ENCODE measurements around the gene NOL7. TPM values are rescaled to one million over a fixed set of nuclear protein-coding genes. Genes with fewer than 3 reads are reported as not detected.

Gene NOL7
- total and polyA plus RNA-seq, 2 experiments from 2014 or later, result 84.3 to 96.8 TPM

DNA sequence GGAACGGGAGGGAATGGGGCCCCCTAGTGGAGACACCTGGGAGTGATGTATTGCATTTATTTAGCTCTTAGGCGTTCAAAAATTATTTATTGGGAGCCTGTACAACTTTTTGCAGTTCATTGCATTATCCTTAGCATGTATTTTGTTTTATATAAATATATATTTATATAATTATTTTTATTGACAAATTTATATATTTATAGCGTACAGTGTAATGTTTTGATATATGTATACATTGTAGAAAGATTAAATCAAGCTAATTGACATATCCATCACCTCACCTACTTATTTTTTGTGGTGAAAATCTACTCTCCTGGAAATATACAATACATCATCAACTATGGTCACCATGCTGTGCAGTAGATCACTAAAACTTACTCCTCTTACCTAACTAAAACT is 39.8 kb upstream of the NOL7 start:
- Histone ChIP-seq H3K27ac (peak overlapping the region; percentile 98), H3K27me3 (no peaks in the 10 kb centered on the region), H3K9me3 (ENCODE audit: low read depth) (no peaks in the 10 kb centered on the region), H3K4me1 (ENCODE audit: insufficient read depth) (peaks cover 10% of the 10 kb centered on the region), H3K9me2 (replicated peaks; ENCODE audit: insufficient read depth) (no peaks in the 10 kb centered on the region), H2AFZ (peak overlapping the region; percentile 75), H3K4me2 (peak overlapping the region; percentile 82), H3K79me2 (peaks cover 22% of the 10 kb centered on the region), H3K4me3 (peak overlapping the region; percentile 84), H4K20me1 (ENCODE audit: insufficient read depth, poor library complexity, severe bottlenecking) (no peaks in the 10 kb centered on the region), H3K36me3 (replicated peaks; ENCODE audit: insufficient read depth, low read depth) (no peaks in the 10 kb centered on the region)
- DNase-seq (ENCODE audit: low spot score), result no peak
- 32% methylated on average over 3 of the region's 3 CpGs for WGBS (ENCODE audit: low lambda C conversion rate, missing lambda C conversion rate)
- TF ChIP-seq EZH2 (IDR thresholded peaks at IDR 0.05; ENCODE audit: borderline replicate concordance) (no peak), CTCF (IDR thresholded peaks at IDR 0.05; ENCODE audit: poor library complexity) (peak; percentile 90), EZH2phosphoT487 (IDR thresholded peaks at IDR 0.05; ENCODE audit: low read depth, severe bottlenecking, unreplicated experiment) (no peak)

DNA sequence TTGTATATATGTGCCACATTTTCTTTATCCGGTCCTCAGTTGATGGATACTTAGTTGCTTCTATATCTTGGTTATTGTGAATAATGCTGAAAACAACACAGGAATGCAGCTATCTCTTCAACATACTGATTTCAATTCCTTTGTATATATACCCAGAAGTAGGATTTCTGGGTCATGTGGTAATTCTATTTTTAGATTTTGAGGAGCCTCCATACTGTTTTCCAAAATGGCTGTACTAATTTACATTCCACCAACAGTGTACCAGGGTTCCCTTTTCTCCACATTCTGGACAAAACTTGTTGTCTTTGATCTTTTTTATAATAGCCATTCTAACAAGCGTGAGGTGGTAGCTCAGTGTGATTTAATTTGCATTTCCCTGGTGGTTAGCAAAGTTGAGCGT is 39.1 kb upstream of the NOL7 start:
- no peak overlapping the region for H2AFZ ChIP-seq
- peak overlapping the region; percentile 82 for H3K4me2 ChIP-seq
- no peaks in the 10 kb centered on the region for H3K27me3 ChIP-seq
- no peaks in the 10 kb centered on the region for H4K20me1 ChIP-seq (ENCODE audit: insufficient read depth, poor library complexity, severe bottlenecking)
- no peak for DNase-seq (ENCODE audit: low spot score)
- H3K79me2 ChIP-seq, result peaks cover 22% of the 10 kb centered on the region
- H3K4me3 ChIP-seq, result no peak overlapping the region
- peak overlapping the region; percentile 98 for H3K27ac ChIP-seq
- 96% methylated on average over 3 of the region's 3 CpGs for WGBS (ENCODE audit: low lambda C conversion rate, missing lambda C conversion rate)
- H3K9me3 ChIP-seq (ENCODE audit: low read depth), result no peaks in the 10 kb centered on the region
- no peak for TF ChIP-seq CTCF (IDR thresholded peaks at IDR 0.05; ENCODE audit: poor library complexity)
- TF ChIP-seq EZH2 (IDR thresholded peaks at IDR 0.05; ENCODE audit: borderline replicate concordance), result no peak
- TF ChIP-seq EZH2phosphoT487 (IDR thresholded peaks at IDR 0.05; ENCODE audit: low read depth, severe bottlenecking, unreplicated experiment), result no peak
- no peaks in the 10 kb centered on the region for H3K36me3 ChIP-seq (replicated peaks; ENCODE audit: insufficient read depth, low read depth)
- no peaks in the 10 kb centered on the region for H3K9me2 ChIP-seq (replicated peaks; ENCODE audit: insufficient read depth)
- H3K4me1 ChIP-seq (ENCODE audit: insufficient read depth), result peaks cover 10% of the 10 kb centered on the region

DNA sequence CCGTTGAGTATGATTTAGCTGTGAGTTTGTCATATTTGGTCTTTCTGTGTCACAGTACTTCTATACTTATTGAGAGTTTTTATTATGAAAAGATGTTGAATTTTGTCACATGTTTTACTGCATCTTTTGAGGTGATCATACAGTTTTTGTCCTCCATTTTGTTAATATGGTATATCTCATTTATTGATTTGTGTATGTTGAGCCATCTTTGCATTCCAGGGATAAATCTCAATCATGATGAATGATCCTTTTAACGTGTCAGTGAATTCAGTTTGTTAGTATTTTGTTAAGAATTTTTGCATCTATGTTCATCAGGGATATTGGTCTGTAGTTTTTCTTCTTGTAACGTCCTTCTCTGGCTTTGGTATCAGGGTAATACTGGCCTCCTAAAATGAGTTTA is 37.2 kb upstream of the NOL7 start:
- WGBS (ENCODE audit: low lambda C conversion rate, missing lambda C conversion rate), result 92% methylated on average over 3 of the region's 3 CpGs
- DNase-seq (ENCODE audit: low spot score), result no peak
- TF ChIP-seq EZH2phosphoT487 (IDR thresholded peaks at IDR 0.05; ENCODE audit: low read depth, severe bottlenecking, unreplicated experiment) (no peak), CTCF (IDR thresholded peaks at IDR 0.05; ENCODE audit: poor library complexity) (no peak), EZH2 (IDR thresholded peaks at IDR 0.05; ENCODE audit: borderline replicate concordance) (no peak)
- Histone ChIP-seq H3K27ac (no peak overlapping the region), H3K4me3 (no peak overlapping the region), H3K27me3 (no peaks in the 10 kb centered on the region), H2AFZ (no peak overlapping the region), H3K9me2 (replicated peaks; ENCODE audit: insufficient read depth) (no peaks in the 10 kb centered on the region), H3K36me3 (replicated peaks; ENCODE audit: insufficient read depth, low read depth) (no peaks in the 10 kb centered on the region), H3K79me2 (peaks cover 22% of the 10 kb centered on the region), H4K20me1 (ENCODE audit: insufficient read depth, poor library complexity, severe bottlenecking) (no peaks in the 10 kb centered on the region), H3K4me1 (ENCODE audit: insufficient read depth) (peaks cover 10% of the 10 kb centered on the region), H3K4me2 (no peak overlapping the region), H3K9me3 (ENCODE audit: low read depth) (no peaks in the 10 kb centered on the region)

DNA sequence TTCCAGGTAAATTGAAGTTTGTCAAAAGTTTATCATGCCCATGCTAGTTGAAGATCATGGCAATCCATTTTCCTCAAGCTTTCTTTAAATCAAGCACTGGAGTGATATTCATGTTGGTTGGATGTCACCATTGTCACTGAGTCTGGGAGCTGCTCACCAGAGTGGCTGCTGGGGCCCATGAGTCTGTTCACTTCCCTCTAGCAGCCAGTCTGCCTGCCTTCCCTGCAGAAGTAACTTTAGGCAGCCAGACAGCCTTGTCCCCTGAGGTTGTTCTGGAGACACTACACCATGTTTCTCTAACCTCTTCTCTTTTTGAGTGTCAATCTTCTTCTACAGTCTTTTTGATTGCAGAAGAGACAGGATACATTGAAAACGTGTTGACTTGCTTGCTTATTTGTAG is 35.2 kb upstream of the NOL7 start:
- Histone ChIP-seq H3K36me3 (replicated peaks; ENCODE audit: insufficient read depth, low read depth) (no peaks in the 10 kb centered on the region), H3K9me2 (replicated peaks; ENCODE audit: insufficient read depth) (no peaks in the 10 kb centered on the region), H3K27ac (no peak overlapping the region), H4K20me1 (ENCODE audit: insufficient read depth, poor library complexity, severe bottlenecking) (no peaks in the 10 kb centered on the region), H2AFZ (no peak overlapping the region), H3K9me3 (ENCODE audit: low read depth) (no peaks in the 10 kb centered on the region), H3K27me3 (no peaks in the 10 kb centered on the region), H3K79me2 (peaks cover 22% of the 10 kb centered on the region), H3K4me3 (no peak overlapping the region), H3K4me2 (no peak overlapping the region), H3K4me1 (ENCODE audit: insufficient read depth) (peaks cover 3% of the 10 kb centered on the region)
- WGBS (ENCODE audit: low lambda C conversion rate, missing lambda C conversion rate), result 83% methylated on average over 1 of the region's 1 CpG
- no peak for DNase-seq (ENCODE audit: low spot score)
- TF ChIP-seq CTCF (IDR thresholded peaks at IDR 0.05; ENCODE audit: poor library complexity) (no peak), EZH2 (IDR thresholded peaks at IDR 0.05; ENCODE audit: borderline replicate concordance) (no peak)

All from hepatocyte (in vitro differentiated cells).